ENCODE measurements around the gene TTC39C. TPM values are rescaled to one million over a fixed set of nuclear protein-coding genes. Genes with fewer than 3 reads are reported as not detected.
"Not testable (repeated sequence)": the region's sequence is repeated elsewhere in the genome, so short reads cannot be mapped to it uniquely, and the experiment has no call there.

TTC39C gene
- total RNA-seq, 1 experiment from 2014 or later = 24.7 TPM

DNA sequence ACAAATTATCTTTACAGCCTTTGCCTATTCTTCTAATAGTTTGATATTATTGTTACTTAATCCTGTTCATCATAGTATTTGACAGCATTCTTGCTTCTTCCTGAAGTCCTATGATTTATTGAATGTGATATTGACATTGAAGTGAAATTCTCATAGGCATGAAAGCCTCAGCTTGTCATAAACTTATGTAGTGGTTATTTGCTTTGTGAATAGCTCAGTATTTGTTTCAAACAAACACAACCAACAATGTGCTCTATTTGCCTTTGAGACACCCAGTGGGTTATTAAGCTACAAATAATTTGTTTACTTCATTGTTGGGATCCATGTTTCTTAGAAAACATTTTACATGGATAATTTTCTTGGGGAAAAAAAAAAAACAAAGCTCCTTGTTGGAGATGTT lies 57.2 kb downstream of the TTC39C start:
- POLR2A ChIA-PET (ENCODE audit: unreplicated experiment) = interaction anchor here (0.5 to 0.7 kb wide), 2 partner anchors 56 to 1139 kb away, joined by 3 to 6 read pairs; partner anchors contain the start of gene RBBP8
- CTCF ChIA-PET = interaction anchor here (0.7 kb wide), 1 partner anchor 20 kb away, joined by 4 read pairs; no protein-coding TSS in a partner anchor
- DNase-seq = peak; percentile 54

DNA sequence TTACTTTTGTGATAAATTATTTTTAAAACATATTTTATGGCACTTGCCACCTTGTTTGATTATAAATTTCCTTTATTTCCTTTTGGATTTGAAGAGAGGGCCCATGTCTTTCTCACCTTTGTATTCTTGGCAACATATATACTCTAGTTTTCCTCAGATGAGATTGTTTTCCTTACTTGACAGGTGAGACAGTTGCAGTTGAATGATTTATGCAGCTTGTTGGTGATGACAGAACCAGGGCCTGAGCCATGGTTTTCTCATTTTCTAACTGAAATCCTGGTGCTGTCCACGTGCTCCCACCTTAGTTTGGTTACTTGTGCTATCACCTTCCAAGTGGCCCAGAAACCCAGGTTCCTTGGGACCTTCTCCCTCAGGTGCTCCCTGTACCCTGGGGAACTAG lies 58.2 kb downstream of the TTC39C start:
- H3K9me3 ChIP-seq (ENCODE audit: low read length) = no peaks in the 10 kb centered on the region
- no peaks in the 10 kb centered on the region for H3F3A ChIP-seq (ENCODE audit: low read length, unreplicated experiment)
- ChIA-PET POLR2A (ENCODE audit: unreplicated experiment) (interaction anchor here (0.6 kb wide), 1 partner anchor 8 kb away, joined by 8 read pairs; no protein-coding TSS in a partner anchor), CTCF (no interaction called here)
- no peak overlapping the region for H3K27ac ChIP-seq (ENCODE audit: low read length)
- H3K4me3 ChIP-seq (ENCODE audit: low read length) = no peak overlapping the region
- H3K4me2 ChIP-seq (ENCODE audit: low read length) = no peak overlapping the region
- H2AFZ ChIP-seq (ENCODE audit: low read length) = no peak overlapping the region
- H3K9me2 ChIP-seq (replicated peaks; ENCODE audit: low read length) = no peaks in the 10 kb centered on the region
- H3K36me3 ChIP-seq (ENCODE audit: low read depth, low read length) = no peaks in the 10 kb centered on the region
- intact Hi-C loops (cut with micrococcal nuclease) = no loop called here
- no peaks in the 10 kb centered on the region for H3K27me3 ChIP-seq (ENCODE audit: low read length)
- peaks cover 20% of the 10 kb centered on the region for H3K4me1 ChIP-seq (ENCODE audit: insufficient read depth, low read length)
- H3K79me2 ChIP-seq (ENCODE audit: low read length) = no peaks in the 10 kb centered on the region
- BruUV-seq (replicated peaks) = no TSS peak
- no peaks in the 10 kb centered on the region for H4K20me1 ChIP-seq (ENCODE audit: low read length)
- H3K9ac ChIP-seq (ENCODE audit: low read length) = no peak overlapping the region
- ATAC-seq (no peak), DNase-seq (no peak)
- TF ChIP-seq EZH2 (IDR thresholded peaks at IDR 0.05; ENCODE audit: low read length, unreplicated experiment) (no peak), EZH2phosphoT487 (IDR thresholded peaks at IDR 0.05; ENCODE audit: borderline replicate concordance, low read length) (no peak)
- TF ChIP-seq, protein P1, sequence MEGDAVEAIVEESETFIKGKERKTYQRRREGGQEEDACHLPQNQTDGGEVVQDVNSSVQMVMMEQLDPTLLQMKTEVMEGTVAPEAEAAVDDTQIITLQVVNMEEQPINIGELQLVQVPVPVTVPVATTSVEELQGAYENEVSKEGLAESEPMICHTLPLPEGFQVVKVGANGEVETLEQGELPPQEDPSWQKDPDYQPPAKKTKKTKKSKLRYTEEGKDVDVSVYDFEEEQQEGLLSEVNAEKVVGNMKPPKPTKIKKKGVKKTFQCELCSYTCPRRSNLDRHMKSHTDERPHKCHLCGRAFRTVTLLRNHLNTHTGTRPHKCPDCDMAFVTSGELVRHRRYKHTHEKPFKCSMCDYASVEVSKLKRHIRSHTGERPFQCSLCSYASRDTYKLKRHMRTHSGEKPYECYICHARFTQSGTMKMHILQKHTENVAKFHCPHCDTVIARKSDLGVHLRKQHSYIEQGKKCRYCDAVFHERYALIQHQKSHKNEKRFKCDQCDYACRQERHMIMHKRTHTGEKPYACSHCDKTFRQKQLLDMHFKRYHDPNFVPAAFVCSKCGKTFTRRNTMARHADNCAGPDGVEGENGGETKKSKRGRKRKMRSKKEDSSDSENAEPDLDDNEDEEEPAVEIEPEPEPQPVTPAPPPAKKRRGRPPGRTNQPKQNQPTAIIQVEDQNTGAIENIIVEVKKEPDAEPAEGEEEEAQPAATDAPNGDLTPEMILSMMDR (conservative IDR thresholded peaks at IDR 0.05; ENCODE audit: low read depth, low read length) = no peak

More for the DNA sequence above, 57.2 kb downstream of the TTC39C start:
- Histone ChIP-seq H3K9me2 (replicated peaks; ENCODE audit: low read length) (no peaks in the 10 kb centered on the region), H3F3A (ENCODE audit: low read length, unreplicated experiment) (no peaks in the 10 kb centered on the region), H3K4me1 (ENCODE audit: insufficient read depth, low read length) (peaks cover 20% of the 10 kb centered on the region), H2AFZ (ENCODE audit: low read length) (no peak overlapping the region), H3K27ac (ENCODE audit: low read length) (peak overlapping the region; percentile 32), H3K4me3 (ENCODE audit: low read length) (no peak overlapping the region), H3K9me3 (ENCODE audit: low read length) (no peaks in the 10 kb centered on the region), H4K20me1 (ENCODE audit: low read length) (no peaks in the 10 kb centered on the region), H3K79me2 (ENCODE audit: low read length) (no peaks in the 10 kb centered on the region), H3K36me3 (ENCODE audit: low read depth, low read length) (no peaks in the 10 kb centered on the region), H3K9ac (ENCODE audit: low read length) (no peak overlapping the region), H3K4me2 (ENCODE audit: low read length) (no peak overlapping the region), H3K27me3 (ENCODE audit: low read length) (no peaks in the 10 kb centered on the region)
- peak; percentile 73 for ATAC-seq
- BruUV-seq (replicated peaks) = no TSS peak
- intact Hi-C loops (cut with micrococcal nuclease) = no loop called here
- TF ChIP-seq EZH2phosphoT487 (IDR thresholded peaks at IDR 0.05; ENCODE audit: borderline replicate concordance, low read length) (no peak), EZH2 (IDR thresholded peaks at IDR 0.05; ENCODE audit: low read length, unreplicated experiment) (no peak)
- TF ChIP-seq, protein P1 (conservative IDR thresholded peaks at IDR 0.05; ENCODE audit: low read depth, low read length) = no peak

DNA sequence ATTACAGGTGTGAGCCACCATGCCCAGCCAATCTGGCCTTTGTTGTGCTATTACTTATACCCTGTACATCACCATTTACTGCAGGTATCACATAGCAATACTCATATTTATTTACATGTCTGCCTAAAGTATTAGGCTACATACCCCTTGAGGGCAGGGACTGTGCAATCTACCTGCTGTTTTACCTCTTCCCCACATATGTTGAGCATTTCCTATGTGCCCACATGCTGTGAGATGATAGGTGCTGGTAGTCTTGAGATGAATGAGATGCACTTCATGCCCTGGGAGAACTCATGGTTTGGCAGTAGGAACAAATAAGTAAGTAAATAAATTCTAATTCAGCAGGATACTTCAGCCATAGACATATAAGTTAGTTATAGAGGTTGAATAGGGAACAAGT lies 59.2 kb downstream of the TTC39C start:
- intact Hi-C loops (cut with micrococcal nuclease) = no loop called here
- H3K9ac ChIP-seq (ENCODE audit: low read length) = no peak overlapping the region
- no peak overlapping the region for H3K27ac ChIP-seq (ENCODE audit: low read length)
- no TSS peak for BruUV-seq (replicated peaks)
- H3F3A ChIP-seq (ENCODE audit: low read length, unreplicated experiment) = no peaks in the 10 kb centered on the region
- H3K9me3 ChIP-seq (ENCODE audit: low read length) = no peaks in the 10 kb centered on the region
- no peak overlapping the region for H2AFZ ChIP-seq (ENCODE audit: low read length)
- peaks cover 20% of the 10 kb centered on the region for H3K4me1 ChIP-seq (ENCODE audit: insufficient read depth, low read length)
- ChIA-PET POLR2A (ENCODE audit: unreplicated experiment) (no interaction called here), CTCF (no interaction called here)
- ATAC-seq = no peak
- no peak for DNase-seq
- no peaks in the 10 kb centered on the region for H3K36me3 ChIP-seq (ENCODE audit: low read depth, low read length)
- no peaks in the 10 kb centered on the region for H3K27me3 ChIP-seq (ENCODE audit: low read length)
- no peak overlapping the region for H3K4me2 ChIP-seq (ENCODE audit: low read length)
- no peaks in the 10 kb centered on the region for H4K20me1 ChIP-seq (ENCODE audit: low read length)
- no peaks in the 10 kb centered on the region for H3K79me2 ChIP-seq (ENCODE audit: low read length)
- no peak overlapping the region for H3K4me3 ChIP-seq (ENCODE audit: low read length)
- TF ChIP-seq EZH2phosphoT487 (IDR thresholded peaks at IDR 0.05; ENCODE audit: borderline replicate concordance, low read length) (no peak), EZH2 (IDR thresholded peaks at IDR 0.05; ENCODE audit: low read length, unreplicated experiment) (no peak)
- H3K9me2 ChIP-seq (replicated peaks; ENCODE audit: low read length) = no peaks in the 10 kb centered on the region

DNA sequence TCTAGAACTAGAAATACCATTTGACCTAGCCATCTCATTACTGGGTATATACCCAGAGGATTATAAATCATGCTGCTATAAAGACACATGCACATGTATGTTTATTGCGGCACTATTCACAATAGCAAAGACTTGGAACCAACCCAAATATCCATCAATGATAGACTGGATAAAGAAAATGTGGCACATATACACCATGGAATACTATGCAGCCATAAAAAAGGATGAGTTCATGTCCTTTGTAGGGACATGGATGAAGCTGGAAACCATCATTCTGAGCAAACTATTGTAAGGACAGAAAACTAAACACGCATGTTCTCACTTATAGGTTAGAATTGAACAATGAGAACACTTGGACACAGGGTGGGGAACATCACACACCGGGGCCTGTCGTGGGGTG lies 60.2 kb downstream of the TTC39C start:
- H3K4me2 ChIP-seq (ENCODE audit: low read length); BruUV-seq (replicated peaks); H2AFZ ChIP-seq (ENCODE audit: low read length); H3K36me3 ChIP-seq (ENCODE audit: low read depth, low read length); POLR2A ChIA-PET (ENCODE audit: unreplicated experiment); H3K9ac ChIP-seq (ENCODE audit: low read length); H3K79me2 ChIP-seq (ENCODE audit: low read length); H4K20me1 ChIP-seq (ENCODE audit: low read length); CTCF ChIA-PET; H3K9me2 ChIP-seq (replicated peaks; ENCODE audit: low read length); DNase-seq; H3F3A ChIP-seq (ENCODE audit: low read length, unreplicated experiment); H3K27me3 ChIP-seq (ENCODE audit: low read length); intact Hi-C loops (cut with micrococcal nuclease); H3K27ac ChIP-seq (ENCODE audit: low read length); H3K9me3 ChIP-seq (ENCODE audit: low read length); ATAC-seq; H3K4me3 ChIP-seq (ENCODE audit: low read length): not testable (repeated sequence)
- peaks cover 20% of the 10 kb centered on the region for H3K4me1 ChIP-seq (ENCODE audit: insufficient read depth, low read length)

Data from PC-3 (cell line).